Mesothelial cell of epicardium (in vitro differentiated cells): ENCODE measurements around the gene LPAR4. TPM values are rescaled to one million over a fixed set of nuclear protein-coding genes. Genes with fewer than 3 reads are reported as not detected.
"Not testable (repeated sequence)": the region's sequence is repeated elsewhere in the genome, so short reads cannot be mapped to it uniquely, and the experiment has no call there.

Experiments
- DNase-seq, 2 experiments: peaks; one replicate each; pipeline ENCODE4 v3.0.0; 2021; ENCODE audit warnings: low spot score in 2 of 2; ENCODE audit not compliant: unreplicated experiment in 2 of 2
- H3K27ac Mint-ChIP-seq: 2 replicates; pipeline ENCODE4 v1.8.0; 2021; ENCODE audit warnings: mixed read lengths
- H3K27me3 Mint-ChIP-seq: 2 replicates; pipeline ENCODE4 v1.8.0; 2021; ENCODE audit warnings: low read depth, mixed read lengths
- H3K36me3 Mint-ChIP-seq: 2 replicates; pipeline ENCODE4 v1.8.0; 2021; ENCODE audit warnings: mixed read lengths
- H3K4me1 Mint-ChIP-seq: 2 replicates; pipeline ENCODE4 v1.8.0; 2021; ENCODE audit warnings: mixed read lengths
- H3K4me3 Mint-ChIP-seq: 2 replicates; pipeline ENCODE4 v1.8.0; 2021; ENCODE audit warnings: mild to moderate bottlenecking, moderate library complexity, mixed read lengths
- H3K9me3 Mint-ChIP-seq: 2 replicates; pipeline ENCODE4 v1.8.0; 2021; ENCODE audit warnings: mixed read lengths
- CTCF ChIP-seq: fragments of 200-600 bp; sonication (generic); IDR thresholded peaks from one replicate; pipeline ENCODE4 v1.5.0; 2021; ENCODE audit warnings: antibody characterized with exemption; ENCODE audit not compliant: unreplicated experiment
- total RNA-seq: library from RNA; stranded (reverse); gene quantifications from 3 replicates; pipeline ENCODE4 v1.2.1, GENCODE V29; 2021

Gene LPAR4
- total RNA-seq, 1 donor from 2014 or later, result 3.1 TPM

DNA sequence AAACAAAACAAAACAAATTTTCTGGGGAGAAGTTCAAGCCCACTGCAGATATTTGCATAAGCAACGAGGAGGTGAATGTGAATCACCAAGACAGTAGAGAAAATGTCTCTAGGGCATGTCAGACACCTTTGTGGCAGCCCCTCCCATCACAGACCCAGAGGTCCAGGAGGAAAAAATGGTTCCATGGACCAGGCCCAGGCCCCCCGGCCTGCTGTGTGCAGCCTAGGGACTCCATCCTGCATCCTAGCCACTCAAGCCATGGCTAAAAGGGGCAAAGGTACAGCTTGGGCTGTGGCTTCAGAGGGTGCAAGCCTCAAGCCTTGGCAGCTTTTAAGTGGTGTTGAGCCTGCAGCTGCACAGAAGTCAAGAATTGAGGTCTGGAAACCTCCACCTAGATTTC is 54.0 kb downstream of the LPAR4 start:
- H3K9me3 Mint-ChIP-seq, result peaks cover 32% of the 10 kb centered on the region

GRCh38 chrX:78802526-78802925 is 55.0 kb downstream of the LPAR4 start:
- peaks cover 33% of the 10 kb centered on the region for H3K9me3 Mint-ChIP-seq
- H3K36me3 Mint-ChIP-seq, H3K4me1 Mint-ChIP-seq, H3K27ac Mint-ChIP-seq, DNase-seq, H3K4me3 Mint-ChIP-seq, H3K27me3 Mint-ChIP-seq: not testable (repeated sequence)

More for the DNA sequence above, 54.0 kb downstream of the LPAR4 start:
- TF ChIP-seq CTCF, result no peak
- Mint-ChIP-seq H3K27me3 (no peaks in the 10 kb centered on the region), H3K36me3 (no peaks in the 10 kb centered on the region), H3K27ac (no peak overlapping the region), H3K4me3 (no peak overlapping the region), H3K4me1 (no peaks in the 10 kb centered on the region)
- no peak for DNase-seq

Other genes starting within 250 kb of the LPAR4 start
- gene RTL3, start 88.4 kb upstream of the LPAR4 start, total RNA-seq, result not detected in 3 replicates
- not detected in 3 replicates for gene P2RY10, start 197.7 kb downstream of the LPAR4 start, total RNA-seq